ENCODE measurements around the gene HOXA4.

HOXA4 gene

DNA sequence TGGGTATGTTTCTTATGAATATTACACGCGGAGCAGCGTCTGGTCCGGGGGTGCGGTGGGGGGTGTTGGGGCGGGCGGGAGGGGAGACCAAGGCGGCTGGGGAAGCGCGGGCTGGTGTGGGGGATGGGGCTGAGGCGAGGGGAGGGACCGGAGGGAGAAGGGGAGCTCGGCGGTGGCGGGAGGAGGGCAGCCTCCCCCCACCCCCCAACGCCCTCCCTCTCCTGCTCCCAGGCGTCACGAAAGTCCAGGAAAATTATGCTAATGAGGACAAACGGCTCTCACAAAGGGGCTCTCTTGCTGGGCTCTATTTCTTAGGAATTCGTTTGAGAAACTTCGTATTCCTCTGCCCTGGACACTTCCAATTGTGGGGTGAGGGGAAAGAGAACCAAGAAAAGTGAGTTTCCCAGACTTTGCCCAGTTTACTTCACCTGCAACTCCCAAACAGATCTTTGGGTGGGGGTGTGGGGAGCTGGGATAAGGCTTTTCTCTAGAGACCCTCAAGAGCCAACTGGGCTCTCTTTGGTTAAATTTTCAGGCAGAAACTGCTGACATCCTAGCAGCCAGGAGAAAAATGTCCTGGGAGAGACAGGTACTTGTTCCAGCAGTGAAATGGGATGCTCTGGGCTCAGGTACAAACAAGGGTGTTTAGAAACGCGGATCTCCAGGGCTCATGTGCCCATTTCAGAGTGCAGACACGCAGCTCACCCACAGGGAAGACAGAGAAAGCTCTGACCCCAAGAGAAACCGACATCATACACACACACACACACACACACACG lies 16.4 kb downstream of the HOXA4 start:
- no peaks in the 10 kb centered on the region for H3K36me3 ChIP-seq (ENCODE audit: control insufficient read depth, insufficient read depth, low read length)
- no peaks in the 10 kb centered on the region; the same call in 1 of the 2 replicates for H3K27me3 ChIP-seq (replicated peaks; ENCODE audit: control insufficient read depth, insufficient read depth, low read length)
- DNase-seq (ENCODE audit: extremely low read depth, insufficient read length): no peak
- TF ChIP-seq, protein P1, sequence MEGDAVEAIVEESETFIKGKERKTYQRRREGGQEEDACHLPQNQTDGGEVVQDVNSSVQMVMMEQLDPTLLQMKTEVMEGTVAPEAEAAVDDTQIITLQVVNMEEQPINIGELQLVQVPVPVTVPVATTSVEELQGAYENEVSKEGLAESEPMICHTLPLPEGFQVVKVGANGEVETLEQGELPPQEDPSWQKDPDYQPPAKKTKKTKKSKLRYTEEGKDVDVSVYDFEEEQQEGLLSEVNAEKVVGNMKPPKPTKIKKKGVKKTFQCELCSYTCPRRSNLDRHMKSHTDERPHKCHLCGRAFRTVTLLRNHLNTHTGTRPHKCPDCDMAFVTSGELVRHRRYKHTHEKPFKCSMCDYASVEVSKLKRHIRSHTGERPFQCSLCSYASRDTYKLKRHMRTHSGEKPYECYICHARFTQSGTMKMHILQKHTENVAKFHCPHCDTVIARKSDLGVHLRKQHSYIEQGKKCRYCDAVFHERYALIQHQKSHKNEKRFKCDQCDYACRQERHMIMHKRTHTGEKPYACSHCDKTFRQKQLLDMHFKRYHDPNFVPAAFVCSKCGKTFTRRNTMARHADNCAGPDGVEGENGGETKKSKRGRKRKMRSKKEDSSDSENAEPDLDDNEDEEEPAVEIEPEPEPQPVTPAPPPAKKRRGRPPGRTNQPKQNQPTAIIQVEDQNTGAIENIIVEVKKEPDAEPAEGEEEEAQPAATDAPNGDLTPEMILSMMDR (IDR thresholded peaks at IDR 0.05; ENCODE audit: insufficient read depth, low read length, poor library complexity, severe bottlenecking): no peak
- no peak overlapping the region for H3K4me3 ChIP-seq (replicated peaks; ENCODE audit: low read depth, low read length)

DNA sequence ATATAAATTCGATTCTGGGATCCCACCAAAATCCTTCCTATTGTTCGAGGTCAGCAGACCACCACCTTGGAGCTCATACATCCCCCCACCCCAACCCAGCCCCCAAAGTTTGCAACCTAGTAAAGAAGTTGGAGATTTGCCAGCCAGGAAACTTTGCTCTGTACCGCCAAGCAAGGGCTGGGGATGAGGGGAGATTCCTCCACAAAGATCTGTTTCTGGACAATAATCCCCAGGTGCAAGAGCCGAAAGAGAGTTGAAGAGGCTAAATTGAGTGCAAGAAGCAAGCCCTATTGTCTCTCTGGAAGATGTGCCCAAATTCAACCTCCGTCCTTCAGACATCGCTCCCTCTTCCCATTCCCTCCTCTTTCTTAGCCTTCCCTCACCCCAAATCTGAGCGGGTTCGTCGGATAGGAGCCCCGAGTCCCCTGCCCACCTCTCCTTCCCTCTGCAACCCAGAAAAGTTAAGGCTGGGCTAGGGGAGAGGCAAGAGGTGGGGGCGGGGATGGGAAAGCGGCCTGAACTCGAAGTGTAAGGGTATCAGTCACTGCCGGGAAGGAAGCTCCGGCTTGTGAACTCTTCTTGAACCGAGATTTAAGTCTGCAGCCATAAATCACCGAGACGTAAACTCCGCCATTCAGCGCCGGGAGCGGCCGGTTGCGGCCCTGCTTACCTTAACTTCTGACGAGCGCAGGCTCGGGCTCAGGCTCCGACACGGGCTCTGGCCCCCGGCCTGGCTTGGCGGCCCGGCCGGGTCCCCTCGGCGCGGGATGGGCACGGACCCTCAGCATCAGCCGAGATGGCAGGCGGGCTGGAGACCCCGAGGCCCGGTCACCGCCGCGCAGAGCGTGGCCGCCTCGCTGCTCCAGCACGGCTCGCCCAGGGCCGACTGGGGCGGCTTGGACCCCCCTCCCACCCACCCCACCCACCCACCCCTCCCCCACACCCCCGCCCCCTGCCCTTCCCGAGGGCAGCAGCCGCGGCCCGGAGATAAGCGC lies 17.3 kb downstream of the HOXA4 start:
- DNase-seq (ENCODE audit: extremely low read depth, insufficient read length): no peak
- no peaks in the 10 kb centered on the region; the same call in 1 of the 2 replicates for H3K27me3 ChIP-seq (replicated peaks; ENCODE audit: control insufficient read depth, insufficient read depth, low read length)
- no peak overlapping the region for H3K4me3 ChIP-seq (replicated peaks; ENCODE audit: low read depth, low read length)
- no peaks in the 10 kb centered on the region for H3K36me3 ChIP-seq (ENCODE audit: control insufficient read depth, insufficient read depth, low read length)
- TF ChIP-seq, protein P1 (IDR thresholded peaks at IDR 0.05; ENCODE audit: insufficient read depth, low read length, poor library complexity, severe bottlenecking): no peak

DNA sequence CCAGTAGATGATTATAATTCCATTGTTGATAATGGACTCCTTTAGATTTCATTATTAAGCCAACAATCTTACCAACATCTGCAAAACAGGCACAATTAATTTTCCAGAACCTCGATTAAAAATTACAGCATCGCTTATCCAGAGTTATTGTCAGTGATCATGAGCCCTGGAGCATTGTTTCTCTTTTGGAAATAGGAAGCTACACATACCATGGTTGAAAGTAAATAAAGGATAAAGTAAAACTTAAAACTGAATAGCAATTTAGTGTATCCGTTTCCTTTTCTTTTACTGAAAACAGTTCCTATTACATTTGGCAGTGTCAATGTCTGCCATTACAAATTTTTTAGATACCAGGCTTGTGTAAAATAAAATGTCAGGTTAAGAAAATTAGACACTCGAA lies 18.2 kb downstream of the HOXA4 start:
- no peak for DNase-seq (ENCODE audit: extremely low read depth, insufficient read length)
- TF ChIP-seq, protein P1 (IDR thresholded peaks at IDR 0.05; ENCODE audit: insufficient read depth, low read length, poor library complexity, severe bottlenecking): no peak
- Histone ChIP-seq H3K27me3 (replicated peaks; ENCODE audit: control insufficient read depth, insufficient read depth, low read length) (no peaks in the 10 kb centered on the region; the same call in 1 of the 2 replicates), H3K4me3 (replicated peaks; ENCODE audit: low read depth, low read length) (no peak overlapping the region), H3K36me3 (ENCODE audit: control insufficient read depth, insufficient read depth, low read length) (no peaks in the 10 kb centered on the region)

DNA sequence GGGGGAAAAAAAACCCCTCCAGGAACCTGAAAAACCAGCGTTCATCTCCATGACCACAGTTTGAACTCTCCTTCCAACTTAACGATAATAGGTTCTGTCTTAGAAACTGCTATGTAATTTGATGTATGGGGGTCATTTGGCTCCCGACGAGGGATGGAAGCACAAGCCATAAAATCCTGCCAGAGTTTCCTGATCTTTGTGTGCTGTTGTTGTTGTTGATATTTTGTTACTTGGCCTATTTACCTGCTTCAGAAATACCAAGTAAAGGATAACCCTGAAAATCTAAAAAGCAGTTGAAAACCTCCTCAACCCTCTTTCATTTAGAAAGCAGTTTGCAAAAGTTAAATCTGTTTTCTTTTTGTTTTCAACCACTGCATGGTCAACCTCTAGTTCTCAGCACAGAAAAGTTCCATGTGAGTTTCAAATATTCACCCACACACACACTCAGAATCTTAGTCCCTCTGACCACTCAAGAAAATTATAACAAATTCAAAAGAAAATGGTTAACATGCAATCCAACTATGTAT lies 18.7 kb downstream of the HOXA4 start:
- Histone ChIP-seq H3K27me3 (replicated peaks; ENCODE audit: control insufficient read depth, insufficient read depth, low read length) (no peaks in the 10 kb centered on the region; the same call in 1 of the 2 replicates), H3K36me3 (ENCODE audit: control insufficient read depth, insufficient read depth, low read length) (no peaks in the 10 kb centered on the region), H3K4me3 (replicated peaks; ENCODE audit: low read depth, low read length) (no peak overlapping the region)
- DNase-seq (ENCODE audit: extremely low read depth, insufficient read length): no peak
- TF ChIP-seq, protein P1 (IDR thresholded peaks at IDR 0.05; ENCODE audit: insufficient read depth, low read length, poor library complexity, severe bottlenecking): no peak

DNA sequence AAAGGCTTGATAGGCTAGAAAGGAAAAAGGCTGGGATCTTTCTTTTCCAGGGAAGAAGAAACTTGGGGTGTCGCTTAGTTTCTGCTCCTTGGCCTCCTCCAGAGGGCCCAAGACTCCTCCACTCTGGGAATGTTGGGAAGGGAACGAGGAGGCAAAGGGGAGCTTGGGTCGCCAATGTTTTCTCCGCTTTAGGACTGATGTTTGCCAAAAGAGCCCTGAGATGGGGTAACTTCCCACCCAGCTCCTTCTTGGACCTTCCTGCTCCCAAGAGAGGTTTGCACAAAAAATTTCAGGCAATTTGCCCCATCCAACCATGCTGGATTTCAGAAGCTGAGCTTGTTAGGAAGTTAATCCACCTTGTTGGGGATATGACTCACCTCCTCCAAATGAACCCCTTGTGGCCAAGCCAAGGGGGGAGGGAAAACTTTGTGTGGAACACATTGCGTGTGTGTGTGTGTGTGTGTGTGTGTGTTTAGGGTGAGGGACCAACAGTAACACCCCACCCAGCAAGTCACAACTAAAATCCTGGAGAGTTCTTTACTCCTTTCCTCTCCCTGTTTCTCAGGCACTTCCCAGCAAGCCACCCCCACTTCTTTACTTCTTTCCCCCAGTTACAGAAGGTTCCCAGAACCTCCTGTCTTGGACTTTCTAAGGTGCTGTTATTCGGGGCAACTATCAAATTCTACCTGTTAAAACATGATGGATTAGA lies 19.4 kb downstream of the HOXA4 start:
- TF ChIP-seq, protein P1 (IDR thresholded peaks at IDR 0.05; ENCODE audit: insufficient read depth, low read length, poor library complexity, severe bottlenecking): no peak
- Histone ChIP-seq H3K36me3 (ENCODE audit: control insufficient read depth, insufficient read depth, low read length) (no peaks in the 10 kb centered on the region), H3K4me3 (replicated peaks; ENCODE audit: low read depth, low read length) (no peak overlapping the region), H3K27me3 (replicated peaks; ENCODE audit: control insufficient read depth, insufficient read depth, low read length) (no peaks in the 10 kb centered on the region; the same call in 1 of the 2 replicates)
- DNase-seq (ENCODE audit: extremely low read depth, insufficient read length): no peak
